Brain microvascular endothelial cell (primary cell): Measurements from ENCODE around the gene TEDC2.

Source experiments
- DNase-seq: peaks from one replicate; pipeline ENCODE4 v3.0.0-alpha.2; 2020
- H3K27ac ChIP-seq: fragments of 250-450 bp; sonication (Bioruptor Pico); 2 replicates; pipeline ENCODE4 v1.5.1; 2020; ENCODE audit warnings: mild to moderate bottlenecking, moderate library complexity
- H3K27me3 ChIP-seq: fragments of 250-450 bp; sonication (Bioruptor Pico); replicated peaks from 2 replicates; pipeline ENCODE4 v1.5.1; 2020; ENCODE audit warnings: mild to moderate bottlenecking
- H3K36me3 ChIP-seq: fragments of 250-450 bp; sonication (Bioruptor Pico); replicated peaks from 2 replicates; pipeline ENCODE4 v1.5.1; 2020; ENCODE audit warnings: mild to moderate bottlenecking
- H3K4me3 ChIP-seq: 2 replicates; pipeline ENCODE4 v1.5.1; 2011; ENCODE audit warnings: low read depth, mild to moderate bottlenecking, control low read depth, low read length, moderate library complexity
- CTCF ChIP-seq: IDR thresholded peaks from 2 replicates; pipeline ENCODE4 v1.5.1; 2011; ENCODE audit warnings: low read depth, mild to moderate bottlenecking, moderate library complexity, low read length, control low read depth, inconsistent platforms; ENCODE audit errors: missing control alignments
- in situ Hi-C: cut with HindIII; loops from 2 replicates; pipeline ENCODE4 v1.10.0; 2017; ENCODE audit warnings: low sequenced_read_pairs, low pct_ligation_motif_present

The TEDC2 gene

GRCh38 chr16:2449118-2449517 is 10.8 kb upstream of the TEDC2 start:
- no peak for TF ChIP-seq CTCF
- DNase-seq, result no peak
- Histone ChIP-seq H3K27ac (no peak overlapping the region), H3K27me3 (no peaks in the 10 kb centered on the region), H3K36me3 (peaks cover 27% of the 10 kb centered on the region), H3K4me3 (no peak overlapping the region)
- in situ Hi-C loops, result no loop called here

DNA sequence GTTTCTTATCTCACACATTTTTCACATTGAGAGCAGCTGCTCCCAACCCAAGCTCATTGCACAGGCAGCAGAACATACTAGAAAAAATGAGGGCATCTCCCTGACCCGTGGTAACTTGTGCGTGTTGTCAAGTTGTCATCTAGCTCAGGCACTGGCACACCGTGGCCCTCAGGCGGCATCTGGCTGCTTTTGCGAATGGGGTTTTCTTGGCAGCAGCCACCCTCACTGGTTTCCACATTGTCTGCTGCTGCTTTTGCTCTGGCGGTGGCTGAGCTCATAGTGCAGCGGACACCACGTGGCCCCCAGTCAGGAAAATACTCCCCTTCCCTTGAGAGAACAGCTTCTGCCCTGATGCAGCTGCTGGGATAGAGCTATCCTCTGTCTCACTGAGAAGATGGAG is 9.4 kb upstream of the TEDC2 start:
- no peaks in the 10 kb centered on the region for H3K27me3 ChIP-seq
- DNase-seq, result no peak
- peaks cover 20% of the 10 kb centered on the region for H3K36me3 ChIP-seq
- in situ Hi-C loops, result no loop called here
- no peak overlapping the region for H3K4me3 ChIP-seq
- no peak for TF ChIP-seq CTCF
- H3K27ac ChIP-seq, result no peak overlapping the region

DNA sequence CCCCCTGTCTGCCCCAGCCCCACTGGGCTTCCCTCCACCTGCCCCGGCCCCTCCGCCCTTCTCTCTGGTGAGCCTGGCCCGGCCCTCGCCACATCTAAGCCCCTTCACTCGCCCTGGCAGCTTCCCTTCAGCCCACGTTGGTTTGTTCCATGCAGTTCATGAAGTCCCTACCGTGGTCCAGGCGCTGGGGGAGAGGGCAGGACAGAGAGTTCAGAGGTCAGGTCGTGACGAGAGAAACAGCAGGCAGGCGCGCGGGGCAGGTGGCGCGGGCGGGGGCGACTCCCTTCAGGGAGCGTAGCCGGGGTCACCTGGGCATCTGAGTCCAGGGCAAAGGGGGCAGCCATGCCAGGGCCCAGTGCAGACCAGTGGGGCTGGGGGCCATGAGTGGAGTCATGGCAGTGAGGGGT is 8.9 kb upstream of the TEDC2 start:
- TF ChIP-seq CTCF, result no peak
- in situ Hi-C loops, result no loop called here
- peaks cover 17% of the 10 kb centered on the region for H3K36me3 ChIP-seq
- no peak overlapping the region for H3K4me3 ChIP-seq
- no peaks in the 10 kb centered on the region for H3K27me3 ChIP-seq
- no peak overlapping the region for H3K27ac ChIP-seq
- no peak for DNase-seq

DNA sequence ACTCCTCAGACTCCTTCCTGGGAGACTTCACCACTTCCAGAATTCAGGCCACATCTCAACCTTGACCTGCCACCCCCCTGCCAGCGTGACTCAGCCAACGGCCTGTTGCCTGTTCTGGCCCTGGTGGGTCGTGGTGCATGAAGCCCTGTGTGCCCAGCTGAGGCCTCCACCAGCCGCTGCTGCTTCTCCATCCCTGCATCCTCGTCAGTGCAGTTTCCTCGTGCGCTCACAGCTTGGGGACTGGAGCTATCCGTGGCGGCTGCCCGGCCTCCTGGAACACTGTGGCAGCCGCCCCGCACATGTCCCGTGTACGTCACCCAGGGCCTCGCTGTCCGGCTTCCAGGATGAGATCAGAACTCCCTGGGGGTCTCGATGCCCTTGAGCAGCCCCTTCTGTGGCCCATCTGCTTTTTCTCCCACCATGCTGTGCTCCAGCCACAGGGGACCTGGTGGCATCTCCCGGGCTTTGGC is 8.0 kb upstream of the TEDC2 start:
- no peak for TF ChIP-seq CTCF
- no peak overlapping the region for H3K27ac ChIP-seq
- H3K4me3 ChIP-seq, result no peak overlapping the region
- H3K36me3 ChIP-seq, result peaks cover 23% of the 10 kb centered on the region
- no peak for DNase-seq
- in situ Hi-C loops, result no loop called here
- H3K27me3 ChIP-seq, result no peaks in the 10 kb centered on the region

DNA sequence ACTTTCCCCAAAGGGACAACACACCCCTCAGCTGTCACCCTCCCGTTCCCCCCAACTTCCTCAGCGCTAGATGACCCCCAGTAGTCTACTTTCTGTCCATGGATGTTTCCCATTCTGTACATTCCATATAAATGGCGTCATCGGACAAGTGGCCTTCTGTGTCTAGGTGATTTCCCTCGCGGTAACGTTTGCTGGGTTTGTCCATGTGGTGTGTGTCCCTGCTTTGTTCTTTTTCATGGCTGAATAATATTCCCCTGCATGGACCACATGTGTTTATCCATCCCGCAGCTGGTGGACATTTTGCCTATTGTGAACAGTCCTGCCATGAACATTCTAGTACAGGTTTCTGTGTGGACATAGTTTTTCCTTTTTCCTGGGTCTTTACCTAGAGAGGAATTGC is 7.3 kb upstream of the TEDC2 start:
- no peak overlapping the region for H3K27ac ChIP-seq
- in situ Hi-C loops, result no loop called here
- no peak for DNase-seq
- no peak overlapping the region for H3K4me3 ChIP-seq
- no peaks in the 10 kb centered on the region for H3K27me3 ChIP-seq
- TF ChIP-seq CTCF, result no peak
- H3K36me3 ChIP-seq, result peaks cover 23% of the 10 kb centered on the region

- H3K4me3 ChIP-seq, result no peak overlapping the region
- in situ Hi-C loops, result no loop called here
- H3K36me3 ChIP-seq, result peaks cover 16% of the 10 kb centered on the region
- H3K27ac ChIP-seq, result no peak overlapping the region
- no peaks in the 10 kb centered on the region for H3K27me3 ChIP-seq
- no peak for TF ChIP-seq CTCF
- no peak for DNase-seq
These were observed 4.6 kb upstream of the TEDC2 start for GRCh38 chr16:2455081-2455845.
